Superior temporal gyrus (tissue), 1 donor: ENCODE measurements around the gene VTI1A.
A peak's percentile ranks its signal among the peaks of the same experiment; 100 is the strongest.
"Not testable (repeated sequence)": the region's sequence is repeated elsewhere in the genome, so short reads cannot be mapped to it uniquely, and the experiment has no call there.

Source experiments
- DNase-seq: peaks from one replicate; pipeline ENCODE4 v3.0.0-alpha.2; 2016; ENCODE audit errors: extremely low spot score

The VTI1A gene

DNA sequence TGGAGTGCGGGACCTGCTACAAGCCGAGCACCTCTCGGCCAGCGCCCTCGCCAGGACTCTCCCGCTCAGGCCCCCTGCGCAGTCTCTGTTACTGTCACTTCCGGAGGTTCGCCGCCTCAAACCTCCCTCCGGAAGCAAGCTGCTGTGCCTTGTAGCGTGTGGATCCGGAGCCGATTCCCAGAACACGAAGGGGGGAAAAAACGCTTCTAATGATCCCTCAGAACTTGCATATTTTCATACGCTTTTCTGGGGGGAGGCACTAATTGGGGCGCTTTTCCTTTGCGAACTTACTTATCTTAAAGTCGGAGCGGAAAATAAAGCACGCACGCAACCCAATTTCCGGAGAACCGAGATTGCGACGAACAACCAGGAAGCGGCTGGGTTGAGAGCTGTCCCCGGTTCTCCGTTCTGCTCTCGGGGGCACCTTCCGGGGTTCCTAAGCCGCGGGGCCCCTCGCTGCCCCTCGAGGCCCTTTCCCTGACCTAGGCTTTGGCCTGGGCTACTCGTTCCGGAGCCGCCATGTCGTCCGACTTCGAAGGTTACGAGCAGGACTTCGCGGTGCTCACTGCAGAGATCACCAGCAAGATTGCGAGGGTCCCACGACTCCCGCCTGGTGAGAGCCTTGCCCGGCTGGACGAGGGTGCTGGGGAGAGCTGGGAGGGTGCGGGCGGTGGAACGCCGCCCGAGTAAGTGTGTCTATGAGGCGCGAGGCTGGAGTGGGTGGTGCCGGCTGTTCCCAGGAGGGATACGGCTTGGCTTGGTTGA is at the start of gene VTI1A, which contains the start of gene ZDHHC6:
Gene VTI1A (plus strand): TSS at position 361 of the 765 bp plus-strand sequence. CDS start 159 bp downstream, at position 520.
Gene ZDHHC6 (minus strand): TSS at position 60 of the 765 bp plus-strand sequence. CDS start 1,478 bp downstream, outside the sequence.
- DNase-seq: peak; percentile 92

DNA sequence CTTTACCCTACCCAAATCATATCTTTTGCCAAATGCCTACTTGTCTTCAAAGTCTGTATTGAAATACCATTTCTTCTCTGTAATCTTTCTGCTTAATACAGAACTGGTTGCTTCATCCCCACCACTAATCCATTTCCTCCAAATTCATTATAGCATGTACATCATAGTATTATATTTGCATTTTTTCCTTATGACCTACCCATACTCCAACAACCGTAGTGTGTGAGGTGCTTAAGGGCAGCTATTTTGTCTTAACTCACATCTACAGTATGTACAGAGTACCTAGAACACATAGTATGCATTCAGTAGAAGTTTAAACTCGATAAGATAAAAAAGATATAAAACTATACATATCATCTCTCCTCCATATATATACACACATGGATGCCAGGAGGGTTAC is 49.4 kb upstream of the VTI1A start:
- no peak for DNase-seq

GRCh38 chr10:112402917-112403316 is 44.1 kb upstream of the VTI1A start:
- DNase-seq: no peak

GRCh38 chr10:112404617-112405016 is 42.4 kb upstream of the VTI1A start:
- DNase-seq: no peak

- DNase-seq: not testable (repeated sequence)
Observed at GRCh38 chr10:112406806-112407205, 40.2 kb upstream of the VTI1A start.

- DNase-seq: no peak
Observed at GRCh38 chr10:112407696-112408095, 39.3 kb upstream of the VTI1A start.

GRCh38 chr10:112409299-112409698 is 37.7 kb upstream of the VTI1A start:
- no peak for DNase-seq

- no peak for DNase-seq
Observed at GRCh38 chr10:112409755-112410154, 37.3 kb upstream of the VTI1A start.

- DNase-seq: no peak
Observed at GRCh38 chr10:112412696-112413095, 34.3 kb upstream of the VTI1A start.

DNA sequence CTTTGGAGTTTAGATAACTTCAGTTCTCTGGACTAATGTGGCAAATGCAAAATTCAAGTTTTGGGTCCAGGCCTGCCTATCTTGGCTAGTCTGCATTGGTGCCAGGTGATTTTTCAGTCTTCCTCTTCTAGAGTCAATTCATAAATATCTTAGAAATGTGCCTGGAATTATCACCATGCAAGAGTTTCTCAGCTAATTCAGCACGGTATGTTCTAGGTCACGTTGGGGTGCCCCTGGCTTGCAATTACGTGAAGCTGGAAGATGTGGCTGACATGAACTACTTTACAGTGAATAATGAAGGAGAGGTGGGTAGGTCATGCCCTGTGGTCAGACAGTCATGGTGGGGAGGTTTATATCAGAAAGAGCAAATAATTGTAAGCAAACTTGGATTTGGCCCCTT is 25.3 kb upstream of the VTI1A start:
- DNase-seq: no peak

DNA sequence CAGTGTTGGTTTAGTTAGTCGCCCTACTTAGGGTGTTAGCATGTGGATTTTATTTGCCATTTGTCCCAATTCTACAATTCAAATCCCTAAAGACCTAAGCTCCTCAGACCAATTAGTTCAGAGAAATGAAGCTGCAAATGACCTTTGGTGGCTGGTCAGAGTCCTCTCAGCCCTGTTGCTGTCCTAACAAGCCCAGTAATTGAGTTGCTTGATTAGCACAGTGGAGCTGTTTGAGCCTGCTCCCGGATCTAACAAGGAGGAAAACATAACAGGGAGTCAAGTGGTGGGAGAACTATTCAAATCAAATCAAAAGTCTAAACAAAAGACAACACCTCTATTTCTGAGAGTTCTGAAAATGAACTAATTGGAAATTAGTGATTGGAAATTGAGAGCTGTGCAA is 22.4 kb upstream of the VTI1A start:
- no peak for DNase-seq

- no peak for DNase-seq
Observed at GRCh38 chr10:112426111-112426510, 20.9 kb upstream of the VTI1A start.

DNA sequence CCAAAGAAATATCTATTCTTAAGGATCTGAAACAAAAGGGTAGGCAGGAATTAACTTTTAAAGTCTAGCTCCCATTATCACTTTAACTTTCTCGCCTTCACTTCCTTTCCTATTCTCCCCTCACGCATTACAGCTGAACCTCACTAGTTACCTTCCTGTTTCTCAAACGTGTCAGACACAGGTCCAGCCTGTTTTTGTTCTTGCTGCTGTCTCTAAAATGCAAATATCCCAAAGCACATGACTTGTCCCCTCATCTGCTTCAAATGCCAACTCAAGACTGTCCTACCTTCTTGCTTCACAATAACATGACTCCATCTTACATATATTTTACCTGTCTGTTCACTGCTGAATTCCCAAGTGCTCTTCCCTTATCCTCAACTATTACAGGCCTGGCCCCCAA is 17.9 kb upstream of the VTI1A start:
- DNase-seq: no peak

GRCh38 chr10:112429654-112430230 is 17.3 kb upstream of the VTI1A start:
- DNase-seq: no peak

- no peak for DNase-seq
Observed at GRCh38 chr10:112433136-112433535, 13.9 kb upstream of the VTI1A start.

GRCh38 chr10:112434988-112435619 is 11.9 kb upstream of the VTI1A start:
- DNase-seq: peak; percentile 50

GRCh38 chr10:112438356-112438755 is 8.7 kb upstream of the VTI1A start:
- DNase-seq: no peak

DNA sequence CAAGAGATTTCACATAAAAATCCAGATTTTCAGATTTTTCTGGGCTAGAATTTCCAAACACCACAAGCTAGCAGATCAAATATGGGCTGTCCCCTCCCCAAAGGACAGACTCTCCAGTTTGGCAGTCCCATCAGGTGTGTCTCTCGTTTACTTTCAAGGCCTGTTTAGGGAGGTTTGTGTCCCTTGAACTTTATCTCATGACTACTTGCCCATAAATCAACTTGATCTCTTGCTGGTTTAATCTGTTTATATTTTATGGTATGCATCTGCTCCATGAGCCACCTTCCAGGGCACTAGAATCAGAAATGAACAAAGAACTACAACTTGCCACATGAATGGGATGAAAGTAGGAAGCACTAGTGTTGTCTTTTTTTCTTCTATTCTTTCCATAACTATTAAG is 5.5 kb upstream of the VTI1A start:
- no peak for DNase-seq

DNA sequence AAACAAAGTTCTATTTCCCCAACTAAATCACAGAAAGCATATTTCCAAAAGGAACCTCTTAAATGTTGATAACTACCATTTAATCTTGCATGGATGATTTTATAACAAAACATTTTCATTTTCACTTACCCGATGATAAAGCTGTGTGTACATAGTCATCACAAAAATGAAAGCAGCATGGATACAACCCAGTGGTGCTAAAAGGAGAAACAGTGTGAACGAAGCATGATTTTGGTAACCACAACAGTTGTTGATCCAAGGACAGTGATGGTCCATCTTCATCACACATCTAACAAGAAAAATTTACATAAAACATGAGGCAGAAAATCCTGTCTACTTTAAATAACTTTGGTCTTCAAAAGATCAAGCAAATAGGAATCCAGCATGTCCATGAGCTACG is 5.0 kb upstream of the VTI1A start:
- DNase-seq: no peak

GRCh38 chr10:112446055-112446854 is 760 bp upstream of the VTI1A start:
- DNase-seq: no peak

- no peak for DNase-seq
Observed at GRCh38 chr10:112447620-112447928, 559 bp downstream of the VTI1A start.

DNA sequence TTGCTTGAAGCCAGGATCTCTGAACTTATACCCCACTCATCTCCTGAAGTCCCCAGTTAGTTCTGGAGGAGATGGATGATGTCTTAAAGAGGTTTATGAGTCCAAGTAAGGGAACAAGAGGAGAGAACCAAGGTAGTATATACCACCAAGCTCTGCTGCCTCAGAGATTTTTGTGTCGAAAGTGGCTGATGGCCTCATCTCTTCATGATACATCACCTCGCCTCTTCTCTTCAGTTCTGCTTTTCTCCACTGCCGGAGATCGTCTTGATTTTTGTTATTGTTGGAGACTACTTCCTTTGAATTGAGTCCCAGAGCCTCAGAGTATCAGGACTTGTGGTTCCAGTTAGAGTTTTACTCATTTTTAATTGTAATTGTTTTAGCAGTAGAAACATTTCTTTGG is 1.9 kb downstream of the VTI1A start:
- DNase-seq: no peak
